ENCODE results near the gene CDK16.

The CDK16 gene

GRCh38 chrX:47231167-47231566 is 12.7 kb downstream of the CDK16 start:
- no peak for DNase-seq (ENCODE audit: extremely low read depth, insufficient read length)
- peaks cover 2% of the 10 kb centered on the region for H3K36me3 ChIP-seq (ENCODE audit: control insufficient read depth, insufficient read depth, low read length)
- TF ChIP-seq, protein P1, sequence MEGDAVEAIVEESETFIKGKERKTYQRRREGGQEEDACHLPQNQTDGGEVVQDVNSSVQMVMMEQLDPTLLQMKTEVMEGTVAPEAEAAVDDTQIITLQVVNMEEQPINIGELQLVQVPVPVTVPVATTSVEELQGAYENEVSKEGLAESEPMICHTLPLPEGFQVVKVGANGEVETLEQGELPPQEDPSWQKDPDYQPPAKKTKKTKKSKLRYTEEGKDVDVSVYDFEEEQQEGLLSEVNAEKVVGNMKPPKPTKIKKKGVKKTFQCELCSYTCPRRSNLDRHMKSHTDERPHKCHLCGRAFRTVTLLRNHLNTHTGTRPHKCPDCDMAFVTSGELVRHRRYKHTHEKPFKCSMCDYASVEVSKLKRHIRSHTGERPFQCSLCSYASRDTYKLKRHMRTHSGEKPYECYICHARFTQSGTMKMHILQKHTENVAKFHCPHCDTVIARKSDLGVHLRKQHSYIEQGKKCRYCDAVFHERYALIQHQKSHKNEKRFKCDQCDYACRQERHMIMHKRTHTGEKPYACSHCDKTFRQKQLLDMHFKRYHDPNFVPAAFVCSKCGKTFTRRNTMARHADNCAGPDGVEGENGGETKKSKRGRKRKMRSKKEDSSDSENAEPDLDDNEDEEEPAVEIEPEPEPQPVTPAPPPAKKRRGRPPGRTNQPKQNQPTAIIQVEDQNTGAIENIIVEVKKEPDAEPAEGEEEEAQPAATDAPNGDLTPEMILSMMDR (IDR thresholded peaks at IDR 0.05; ENCODE audit: insufficient read depth, low read length, poor library complexity, severe bottlenecking) = no peak
- H3K27me3 ChIP-seq (replicated peaks; ENCODE audit: control insufficient read depth, insufficient read depth, low read length) = no peaks in the 10 kb centered on the region
- H3K4me3 ChIP-seq (replicated peaks; ENCODE audit: low read depth, low read length) = no peak overlapping the region

DNA sequence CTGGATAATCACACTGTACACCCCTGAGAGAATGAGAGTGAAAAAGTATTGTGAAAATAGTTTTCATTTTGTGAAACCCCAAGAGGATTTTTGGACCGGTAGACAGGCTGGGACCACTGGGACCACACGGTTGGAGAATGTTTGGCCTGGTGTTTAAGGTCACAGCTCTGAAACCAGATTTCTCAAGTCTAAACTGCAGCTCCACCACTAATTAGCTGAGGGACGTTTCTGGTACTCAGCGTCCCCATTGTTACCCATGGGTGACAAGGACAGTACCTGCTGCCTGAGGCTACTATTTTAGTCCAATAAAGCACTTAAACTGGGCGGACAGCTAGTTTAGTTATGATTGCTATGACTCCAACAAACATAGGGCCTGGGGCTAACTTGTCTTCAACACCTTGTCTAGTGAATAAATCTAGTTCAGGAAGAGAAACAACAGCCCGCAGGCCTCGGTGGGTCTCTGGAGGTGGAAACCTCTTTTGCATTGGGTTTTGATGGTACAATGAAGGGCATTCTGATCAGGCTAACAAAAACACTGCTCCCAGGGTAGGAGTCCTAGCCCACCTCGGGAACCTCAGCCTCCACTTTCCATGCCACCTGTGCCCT is 13.8 kb downstream of the CDK16 start:
- Histone ChIP-seq H3K4me3 (replicated peaks; ENCODE audit: low read depth, low read length) (peak overlapping the region; percentile 71), H3K36me3 (ENCODE audit: control insufficient read depth, insufficient read depth, low read length) (no peaks in the 10 kb centered on the region; the same call in 1 of the 2 replicates), H3K27me3 (replicated peaks; ENCODE audit: control insufficient read depth, insufficient read depth, low read length) (no peaks in the 10 kb centered on the region)
- TF ChIP-seq, protein P1 (IDR thresholded peaks at IDR 0.05; ENCODE audit: insufficient read depth, low read length, poor library complexity, severe bottlenecking) = no peak
- peak; percentile 24 for DNase-seq (ENCODE audit: extremely low read depth, insufficient read length)

DNA sequence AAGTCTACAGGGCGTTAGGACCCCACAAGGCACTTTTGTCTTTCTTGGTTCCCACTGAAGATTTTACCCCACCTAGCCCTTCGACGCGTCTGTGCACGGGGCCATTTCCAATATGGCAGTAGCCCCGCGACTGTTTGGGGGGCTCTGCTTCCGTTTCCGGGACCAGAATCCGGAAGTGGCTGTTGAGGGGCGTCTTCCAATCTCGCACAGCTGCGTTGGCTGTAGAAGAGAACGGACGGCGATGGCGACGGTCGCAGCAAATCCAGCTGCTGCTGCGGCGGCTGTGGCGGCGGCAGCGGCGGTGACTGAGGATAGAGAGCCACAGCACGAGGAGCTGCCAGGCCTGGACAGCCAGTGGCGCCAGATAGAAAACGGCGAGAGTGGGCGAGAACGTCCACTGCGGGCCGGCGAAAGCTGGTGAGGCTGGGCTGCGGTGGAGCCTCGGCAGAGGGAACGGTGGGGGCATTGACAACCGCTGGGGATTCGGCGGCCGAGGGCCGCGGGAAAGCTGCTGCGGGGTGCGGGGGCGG is 14.4 kb downstream of the CDK16 start, which contains the start of gene USP11:
Gene USP11 (plus strand): TSS at position 207 of the 530 bp plus-strand sequence. CDS start 35 bp downstream, at position 242.
- H3K27me3 ChIP-seq (replicated peaks; ENCODE audit: control insufficient read depth, insufficient read depth, low read length) = no peaks in the 10 kb centered on the region
- H3K36me3 ChIP-seq (ENCODE audit: control insufficient read depth, insufficient read depth, low read length) = no peaks in the 10 kb centered on the region; the same call in 1 of the 2 replicates
- TF ChIP-seq, protein P1 (IDR thresholded peaks at IDR 0.05; ENCODE audit: insufficient read depth, low read length, poor library complexity, severe bottlenecking) = no peak
- peak; percentile 71 for DNase-seq (ENCODE audit: extremely low read depth, insufficient read length)
- peak within 1 kb of the TSS; percentile 71 for H3K4me3 ChIP-seq (replicated peaks; ENCODE audit: low read depth, low read length)

DNA sequence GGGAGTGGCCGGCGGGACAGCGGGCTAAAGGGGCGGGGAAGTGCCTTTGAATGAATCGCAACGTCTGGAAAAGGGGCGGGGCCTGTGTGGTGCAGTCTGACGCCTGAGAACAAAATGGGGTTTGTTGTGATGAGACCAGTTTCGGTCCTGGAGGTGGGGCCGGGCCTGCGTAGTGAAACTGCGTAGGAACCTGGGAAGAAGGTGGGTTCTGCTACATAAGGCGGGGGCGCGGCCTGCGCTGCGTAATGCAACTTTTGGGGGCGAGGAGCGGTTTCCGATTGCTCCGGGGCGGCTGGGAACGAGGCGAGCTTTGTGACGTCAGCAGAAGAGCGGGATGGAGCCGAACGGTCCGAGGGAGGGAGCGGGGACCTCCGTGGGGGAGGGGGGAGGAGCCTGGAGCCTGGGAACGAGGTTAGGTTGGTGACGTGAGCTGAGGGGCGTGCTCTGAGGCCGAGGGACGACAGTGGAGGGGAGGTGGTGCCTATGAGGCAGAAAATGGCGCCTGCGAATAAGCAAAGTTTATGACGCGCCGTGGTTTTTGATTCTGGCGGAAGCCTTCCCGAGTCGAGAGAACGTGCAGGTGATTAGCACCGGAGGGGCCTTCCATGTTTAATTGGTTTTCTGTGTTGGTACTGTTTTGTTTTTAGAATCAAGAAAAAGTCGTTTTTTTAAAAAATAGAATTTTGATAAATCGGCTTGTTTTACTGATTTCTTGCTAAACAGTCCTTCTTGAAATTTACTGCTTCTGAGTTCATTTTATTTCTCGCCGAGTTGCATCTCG is 15.0 kb downstream of the CDK16 start:
- Histone ChIP-seq H3K27me3 (replicated peaks; ENCODE audit: control insufficient read depth, insufficient read depth, low read length) (no peaks in the 10 kb centered on the region), H3K36me3 (ENCODE audit: control insufficient read depth, insufficient read depth, low read length) (no peaks in the 10 kb centered on the region; the same call in 1 of the 2 replicates), H3K4me3 (replicated peaks; ENCODE audit: low read depth, low read length) (peak overlapping the region; percentile 71)
- TF ChIP-seq, protein P1 (IDR thresholded peaks at IDR 0.05; ENCODE audit: insufficient read depth, low read length, poor library complexity, severe bottlenecking) = no peak
- peak; percentile 94 for DNase-seq (ENCODE audit: extremely low read depth, insufficient read length)

DNA sequence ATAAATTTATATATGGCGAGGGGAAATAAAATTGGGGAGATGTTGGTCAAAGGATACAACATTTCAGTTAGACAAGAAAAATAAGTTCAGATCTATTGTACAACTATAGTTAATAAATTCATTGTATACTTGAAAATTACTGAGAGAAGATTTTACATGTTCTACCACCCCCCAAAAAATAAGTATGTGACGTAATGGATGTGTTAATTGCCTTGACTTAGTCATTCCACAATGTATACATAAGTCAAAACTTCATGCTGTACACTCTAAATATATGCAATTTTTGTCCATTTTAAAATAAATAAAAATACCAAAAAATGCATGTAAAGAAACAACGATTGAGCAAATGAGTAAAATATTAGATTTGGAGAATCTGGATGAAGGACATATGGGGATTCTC is 16.1 kb downstream of the CDK16 start:
- DNase-seq (ENCODE audit: extremely low read depth, insufficient read length) = no peak
- TF ChIP-seq, protein P1 (IDR thresholded peaks at IDR 0.05; ENCODE audit: insufficient read depth, low read length, poor library complexity, severe bottlenecking) = no peak
- peak overlapping the region; percentile 71 for H3K4me3 ChIP-seq (replicated peaks; ENCODE audit: low read depth, low read length)
- H3K27me3 ChIP-seq (replicated peaks; ENCODE audit: control insufficient read depth, insufficient read depth, low read length) = no peaks in the 10 kb centered on the region
- no peaks in the 10 kb centered on the region; the same call in none of the 2 replicates for H3K36me3 ChIP-seq (ENCODE audit: control insufficient read depth, insufficient read depth, low read length)

Measured in GM06990 (cell line).